GM23338 (cell line): Measurements from ENCODE around the gene RAD51B. TPM values are rescaled to one million over a fixed set of nuclear protein-coding genes. Genes with fewer than 3 reads are reported as not detected.

Source experiments
- ATAC-seq: fragments of 200-7000 bp; cut with Tn5 transposase; 3 replicates; pipeline ENCODE4 v1.9.1; 2020
- DNase-seq: peaks from one replicate; pipeline ENCODE4 v3.0.0-alpha.2; 2015; ENCODE audit warnings: low spot score
- H2AFZ ChIP-seq: fragments of 200-600 bp; sonication (generic); 2 replicates; pipeline ENCODE4 v1.8.0; 2016; ENCODE audit warnings: antibody characterized with exemption, mild to moderate bottlenecking, moderate library complexity
- H3F3A ChIP-seq: fragments of 200-600 bp; sonication (generic); replicated peaks from 2 replicates; pipeline ENCODE4 v1.8.0; 2017; ENCODE audit warnings: antibody characterized with exemption, mixed run types, low read depth
- H3K27ac ChIP-seq: fragments of 200-600 bp; sonication (generic); 2 replicates; pipeline ENCODE4 v1.6.1; 2016; ENCODE audit warnings: low read depth
- H3K27me3 ChIP-seq: fragments of 200-600 bp; sonication (generic); 2 replicates; pipeline ENCODE4 v1.8.0; 2016; ENCODE audit warnings: mild to moderate bottlenecking, mixed run types, moderate library complexity; ENCODE audit not compliant: insufficient read depth
- H3K36me3 ChIP-seq: fragments of 200-600 bp; sonication (generic); 2 replicates; pipeline ENCODE4 v1.8.0; 2016; ENCODE audit warnings: mild to moderate bottlenecking; ENCODE audit not compliant: insufficient read depth
- H3K4me1 ChIP-seq: fragments of 200-600 bp; sonication (generic); 2 replicates; pipeline ENCODE4 v1.8.0; 2016; ENCODE audit warnings: mild to moderate bottlenecking, moderate library complexity; ENCODE audit not compliant: insufficient read depth
- H3K4me2 ChIP-seq: fragments of 200-600 bp; sonication (generic); 2 replicates; pipeline ENCODE4 v1.7.1; 2017; ENCODE audit warnings: mixed run types
- H3K4me3 ChIP-seq: fragments of 200-600 bp; sonication (generic); 2 replicates; pipeline ENCODE4 v1.6.1; 2016; ENCODE audit warnings: mixed run types
- H3K79me2 ChIP-seq: fragments of 200-600 bp; sonication (generic); replicated peaks from 2 replicates; pipeline ENCODE4 v1.8.0; 2017; ENCODE audit warnings: mild to moderate bottlenecking; ENCODE audit not compliant: insufficient read depth
- H3K9me2 ChIP-seq: fragments of 200-600 bp; sonication (generic); 2 replicates; pipeline ENCODE4 v1.8.0; 2017; ENCODE audit not compliant: insufficient read depth
- H4K20me1 ChIP-seq: fragments of 200-600 bp; sonication (generic); replicated peaks from 2 replicates; pipeline ENCODE4 v1.8.0; 2017; ENCODE audit warnings: mild to moderate bottlenecking; ENCODE audit not compliant: insufficient read depth
- H3K27ac Mint-ChIP-seq: 2 replicates; pipeline ENCODE4 v1.8.0; 2020; ENCODE audit warnings: inconsistent platforms, mild to moderate bottlenecking, moderate library complexity, mixed read lengths
- H3K27me3 Mint-ChIP-seq: 3 replicates; pipeline ENCODE4 v1.8.0; 2022; ENCODE audit warnings: low read depth, mild to moderate bottlenecking, moderate library complexity, mixed read lengths, inconsistent platforms; ENCODE audit not compliant: insufficient read depth, poor library complexity
- H3K36me3 Mint-ChIP-seq: 3 replicates; pipeline ENCODE4 v1.8.0; 2021; ENCODE audit warnings: low read depth, mild to moderate bottlenecking, inconsistent platforms, moderate library complexity, mixed read lengths
- H3K4me1 Mint-ChIP-seq: 3 replicates; pipeline ENCODE4 v1.8.0; 2020; ENCODE audit warnings: mild to moderate bottlenecking, inconsistent platforms, mixed read lengths
- H3K4me3 Mint-ChIP-seq: 3 replicates; pipeline ENCODE4 v1.8.0; 2021; ENCODE audit warnings: moderate library complexity, mild to moderate bottlenecking, inconsistent platforms, mixed read lengths
- H3K9me3 Mint-ChIP-seq: 3 replicates; pipeline ENCODE4 v1.8.0; 2020; ENCODE audit warnings: moderate library complexity, mild to moderate bottlenecking, inconsistent platforms, mixed read lengths
- CREB1 ChIP-seq: fragments of 250-450 bp; sonication (Bioruptor Pico); IDR thresholded peaks from 2 replicates; pipeline ENCODE4 v1.5.0; 2020; ENCODE audit warnings: low read depth, mild to moderate bottlenecking, moderate library complexity
- CTCF ChIP-seq, 2 experiments: fragments of 200-600 bp in 1 of 2; sonication (generic) in 1 of 2; conservative IDR thresholded peaks; 2 replicates each; pipeline versions ENCODE4 v1.5.1 to v1.6.1; 2016 to 2017; ENCODE audit warnings: antibody characterized with exemption in 2 of 2, low read depth in 2 of 2, mild to moderate bottlenecking in 2 of 2, moderate library complexity in 1 of 2
- ETS1 ChIP-seq: IDR thresholded peaks from 2 replicates; pipeline ENCODE4 v1.6.1; 2016; ENCODE audit warnings: antibody characterized with exemption
- EZH2 ChIP-seq: fragments of 200-600 bp; sonication (generic); IDR thresholded peaks from one replicate; pipeline ENCODE4 v1.8.0; 2017; ENCODE audit warnings: antibody characterized with exemption, mild to moderate bottlenecking, low read depth; ENCODE audit not compliant: unreplicated experiment
- EZH2phosphoT487 ChIP-seq: fragments of 200-600 bp; sonication (generic); IDR thresholded peaks from one replicate; pipeline ENCODE4 v1.8.1; 2018; ENCODE audit warnings: antibody characterized with exemption; ENCODE audit not compliant: unreplicated experiment
- JUNB ChIP-seq: IDR thresholded peaks from one replicate; pipeline ENCODE4 v1.6.1; 2016; ENCODE audit warnings: antibody characterized with exemption; ENCODE audit not compliant: unreplicated experiment
- NANOG ChIP-seq: IDR thresholded peaks from 2 replicates; pipeline ENCODE4 v1.6.1; 2016; ENCODE audit warnings: antibody characterized with exemption, borderline replicate concordance
- POLR2AphosphoS5 ChIP-seq: IDR thresholded peaks from 2 replicates; pipeline ENCODE4 v1.6.1; 2016; ENCODE audit warnings: antibody characterized with exemption, low read depth
- REST ChIP-seq: IDR thresholded peaks from one replicate; pipeline ENCODE4 v1.6.1; 2018; ENCODE audit warnings: antibody characterized with exemption; ENCODE audit not compliant: unreplicated experiment
- STAT1 ChIP-seq: IDR thresholded peaks from one replicate; pipeline ENCODE4 v1.6.1; 2016; ENCODE audit warnings: antibody characterized with exemption; ENCODE audit not compliant: unreplicated experiment
- ZNF114 ChIP-seq: fragments of 250-450 bp; sonication (Bioruptor Pico); IDR thresholded peaks from 2 replicates; pipeline ENCODE4 v1.5.0; 2020; ENCODE audit warnings: mild to moderate bottlenecking, moderate library complexity
- ZNF331 ChIP-seq: fragments of 250-450 bp; sonication (Bioruptor Pico); IDR thresholded peaks from 2 replicates; pipeline ENCODE4 v1.5.0; 2020; ENCODE audit warnings: low read depth, mild to moderate bottlenecking, moderate library complexity
- ZNF462 ChIP-seq: fragments of 250-450 bp; sonication (Bioruptor Pico); IDR thresholded peaks from 2 replicates; pipeline ENCODE4 v1.5.0; 2020; ENCODE audit warnings: mild to moderate bottlenecking, moderate library complexity
- polyA plus RNA-seq: library from polyadenylated mRNA; unstranded; fragments of >200 nt; fragmentation: Nextera tagmentation; extraction: Ambion mirVana; gene quantifications from 2 replicates; pipeline ENCODE4 v1.2.1, GENCODE V29; 2016
- total RNA-seq: library from RNA; depleted of rRNA; stranded (reverse); fragments of >200 nt; shearing (Covaris generic); gene quantifications from 2 replicates; pipeline ENCODE4 v1.2.3, GENCODE V29; 2014

RAD51B gene
- total and polyA plus RNA-seq, 2 experiments from 2014 or later: 15.7 to 29.1 TPM

GRCh38 chr14:68722968-68723566 is 903.5 kb downstream of the RAD51B start:
- Histone ChIP-seq H3K79me2 (no peaks in the 10 kb centered on the region), H3F3A (no peaks in the 10 kb centered on the region), H3K9me2 (no peaks in the 10 kb centered on the region), H3K36me3 (no peaks in the 10 kb centered on the region), H2AFZ (no peak overlapping the region), H3K4me2 (no peak overlapping the region), H3K27me3 (no peaks in the 10 kb centered on the region), H4K20me1 (no peaks in the 10 kb centered on the region), H3K4me1 (no peaks in the 10 kb centered on the region), H3K4me3 (no peak overlapping the region), H3K27ac (no peak overlapping the region)
- H3K36me3 Mint-ChIP-seq: no peaks in the 10 kb centered on the region
- H3K27ac Mint-ChIP-seq: no peak overlapping the region
- TF ChIP-seq POLR2AphosphoS5: no peak
- no peak for TF ChIP-seq ZNF114 (CRISPR knock-in tag)
- TF ChIP-seq CREB1: no peak
- no peak for TF ChIP-seq ZNF462 (CRISPR knock-in tag)
- no peak for TF ChIP-seq ETS1
- TF ChIP-seq CTCF (conservative IDR thresholded peaks at IDR 0.05; ENCODE audit: low read depth in 2 of 2): no peak
- no peak for TF ChIP-seq EZH2phosphoT487
- no peak for TF ChIP-seq NANOG
- no peak for TF ChIP-seq ZNF331 (CRISPR knock-in tag)
- no peak for TF ChIP-seq REST
- TF ChIP-seq JUNB: no peak
- TF ChIP-seq STAT1: no peak
- TF ChIP-seq EZH2: no peak
- H3K9me3 Mint-ChIP-seq: peaks cover 5% of the 10 kb centered on the region; the same call in 1 of the 3 replicates
- DNase-seq: no peak
- ATAC-seq: no peak
- H3K4me3 Mint-ChIP-seq: no peak overlapping the region
- H3K4me1 Mint-ChIP-seq: 0 out of 3 replicates have a peak, but pooled peaks cover 2% of the 10 kb centered on the region
- peaks cover 2% of the 10 kb centered on the region for H3K27me3 Mint-ChIP-seq
